HG03066 (cell line): ENCODE results near the gene SLC2A1.

Source experiments
- ATAC-seq: cut with Tn5 transposase; IDR thresholded peaks from one replicate; pipeline ENCODE4 v1.9.1; 2021; ENCODE audit warnings: low read depth; ENCODE audit not compliant: unreplicated experiment

The SLC2A1 gene

GRCh38 chr1:42944246-42944928 is 14.3 kb downstream of the SLC2A1 start:
- no peak for ATAC-seq

DNA sequence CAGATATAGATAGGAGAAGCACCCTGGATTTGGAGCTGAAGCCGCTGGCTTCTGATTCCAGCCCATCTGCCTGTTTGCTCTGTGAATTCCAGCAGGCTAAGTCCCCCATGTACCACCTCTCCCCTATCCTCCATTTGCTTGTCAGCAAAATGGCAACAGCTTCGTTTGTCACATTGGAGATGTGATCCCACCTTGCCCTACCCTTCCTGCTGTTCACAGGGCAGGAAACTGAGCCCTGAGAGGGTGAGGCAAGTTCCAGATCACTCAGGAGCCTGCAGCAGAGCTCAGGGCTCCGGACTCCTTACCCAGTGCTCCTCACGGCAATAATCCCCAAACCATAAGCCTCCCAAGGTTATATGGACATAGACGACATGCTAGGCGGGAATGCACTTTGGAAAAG is 14.9 kb downstream of the SLC2A1 start:
- ATAC-seq: no peak

DNA sequence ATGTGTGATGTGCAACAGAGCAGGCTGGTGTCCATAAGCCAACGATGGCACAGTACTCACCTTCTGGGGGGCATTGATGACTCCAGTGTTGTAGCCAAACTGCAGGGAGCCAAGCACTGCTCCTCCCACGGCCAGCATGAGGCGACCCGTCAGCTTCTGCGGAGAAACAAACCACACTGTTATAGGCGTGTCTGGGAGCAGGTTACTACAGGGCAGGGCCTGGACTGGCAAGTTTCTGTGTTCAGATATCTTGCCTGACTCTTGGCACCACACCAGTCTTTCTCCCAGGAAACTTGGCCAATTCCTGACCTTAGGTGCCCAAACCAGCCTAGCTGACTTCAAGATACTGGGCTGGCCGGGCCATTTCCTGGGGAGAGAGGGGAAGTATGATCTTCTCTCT is 15.5 kb downstream of the SLC2A1 start:
- no peak for ATAC-seq

GRCh38 chr1:42942444-42942843 is 16.2 kb downstream of the SLC2A1 start:
- no peak for ATAC-seq

- no peak for ATAC-seq
Measured at GRCh38 chr1:42941640-42942330, 16.9 kb downstream of the SLC2A1 start.

DNA sequence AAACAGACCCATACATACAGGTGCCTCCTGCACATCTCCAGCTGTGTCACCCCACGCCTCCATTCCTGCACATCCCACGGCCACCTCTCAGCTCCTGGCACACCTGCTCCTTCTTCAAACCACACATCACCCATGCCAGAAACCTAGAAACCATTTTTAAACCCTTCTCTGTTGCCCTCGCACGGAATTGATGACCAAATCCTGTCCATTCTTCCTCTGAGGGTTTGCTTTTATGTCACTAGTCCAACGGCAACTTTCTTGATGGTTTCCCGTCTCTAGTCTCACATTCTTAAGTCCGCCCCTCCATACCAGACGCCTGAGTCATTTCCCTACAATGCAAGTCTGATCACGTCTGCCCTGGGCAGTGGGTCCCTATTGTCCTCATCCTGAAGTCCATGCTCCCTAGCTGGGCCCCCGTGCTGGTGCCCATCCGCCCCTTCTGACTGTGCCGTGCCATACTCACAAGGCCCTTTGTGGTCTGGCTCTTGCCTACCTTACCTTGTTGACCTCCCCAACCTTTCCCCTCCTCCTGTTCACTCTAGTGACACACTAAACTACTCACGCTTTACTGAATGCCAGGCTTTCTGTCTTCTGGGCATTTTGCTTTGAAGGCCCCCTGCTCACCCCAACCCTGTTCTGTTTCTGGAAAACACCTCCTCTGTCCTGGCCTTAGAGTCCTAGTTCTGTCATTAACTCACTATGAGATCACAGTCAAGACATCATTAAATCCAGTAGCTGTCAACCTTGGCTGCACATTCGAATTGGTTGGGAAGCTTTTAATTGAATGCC is 17.6 kb downstream of the SLC2A1 start:
- no peak for ATAC-seq

DNA sequence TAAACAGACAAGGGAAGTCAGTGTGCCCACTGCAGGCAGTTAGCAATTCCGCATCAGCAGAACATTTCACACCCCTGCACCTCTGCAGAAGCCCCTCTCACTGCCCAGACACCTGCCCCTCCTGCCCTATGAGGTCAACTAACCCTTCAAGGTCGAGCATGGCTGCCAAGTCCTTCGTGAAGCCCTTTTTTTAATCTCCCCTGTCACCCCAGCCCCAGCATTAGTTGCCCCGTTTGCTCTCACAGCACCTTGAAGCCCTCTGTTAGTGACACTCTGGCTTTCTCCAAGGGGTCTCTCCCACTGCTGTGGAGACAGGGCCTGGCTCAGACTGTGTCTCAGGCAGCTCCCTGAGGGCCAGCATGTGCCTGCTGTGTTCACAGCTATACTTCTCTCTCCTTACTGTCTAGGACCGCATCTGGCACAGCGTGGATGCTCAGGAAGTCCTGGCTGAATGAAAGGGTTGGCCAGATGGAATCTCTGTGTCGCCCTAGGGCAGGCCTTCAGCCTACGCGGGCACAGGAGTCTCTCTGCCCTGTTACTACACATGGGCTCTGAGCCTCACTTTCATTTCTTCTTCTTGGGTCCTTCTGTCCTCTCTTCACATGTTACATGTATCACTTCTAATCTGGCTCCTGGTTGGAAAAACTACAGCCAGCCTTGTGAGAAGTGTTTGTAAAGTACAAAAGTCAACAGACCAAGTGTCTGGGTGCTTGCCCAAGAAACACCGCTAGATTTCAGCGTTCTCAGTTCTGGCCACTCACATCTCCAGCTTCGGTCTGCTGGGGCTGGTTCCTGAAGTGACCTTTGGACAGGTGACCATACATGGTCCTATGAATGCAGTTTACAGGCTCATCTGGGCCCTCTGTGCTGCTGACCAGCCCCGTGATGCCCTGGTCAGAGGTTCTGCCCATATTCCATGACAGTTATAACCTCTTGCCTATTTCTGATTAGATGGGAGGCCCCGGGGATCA is 19.7 kb downstream of the SLC2A1 start:
- ATAC-seq: no peak

DNA sequence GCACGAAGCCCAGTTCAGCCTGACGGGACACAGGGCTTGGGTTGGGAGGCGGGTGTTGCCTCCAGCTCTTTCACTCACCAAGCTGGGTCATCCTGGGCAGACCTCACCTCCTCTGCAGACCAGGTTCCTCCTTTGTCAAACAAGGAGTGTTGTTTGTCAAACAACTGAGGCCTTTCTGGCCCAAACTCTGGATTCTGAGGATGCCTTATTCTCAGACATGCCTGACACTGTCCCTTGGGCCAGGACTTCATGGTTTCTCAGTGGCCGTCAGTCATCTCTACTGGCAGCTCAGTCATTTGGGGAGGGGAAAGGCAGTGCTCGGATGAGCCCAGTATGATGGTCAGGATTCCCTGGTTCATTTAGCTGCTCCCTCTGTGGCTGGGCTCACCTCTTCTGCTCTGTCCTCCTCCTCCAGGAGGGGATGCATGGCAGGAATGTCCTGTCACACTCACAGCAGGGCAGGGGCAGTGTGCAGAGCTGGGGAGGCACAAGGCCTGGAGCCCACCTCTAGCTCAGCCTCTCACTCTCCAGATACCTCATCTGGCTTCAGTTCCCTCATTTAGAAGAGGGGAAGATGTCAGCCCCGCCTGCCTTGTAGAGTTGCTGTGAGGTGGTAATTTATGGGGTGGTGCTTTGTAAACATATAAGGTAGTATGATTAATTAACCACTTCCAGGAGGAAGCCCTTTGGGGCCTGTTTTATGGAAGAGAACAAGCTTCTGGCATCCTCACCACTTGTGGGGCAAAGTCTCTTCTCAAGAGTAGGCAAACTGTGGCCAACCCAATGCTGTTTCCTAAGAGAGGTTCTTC is 20.6 kb downstream of the SLC2A1 start:
- no peak for ATAC-seq

DNA sequence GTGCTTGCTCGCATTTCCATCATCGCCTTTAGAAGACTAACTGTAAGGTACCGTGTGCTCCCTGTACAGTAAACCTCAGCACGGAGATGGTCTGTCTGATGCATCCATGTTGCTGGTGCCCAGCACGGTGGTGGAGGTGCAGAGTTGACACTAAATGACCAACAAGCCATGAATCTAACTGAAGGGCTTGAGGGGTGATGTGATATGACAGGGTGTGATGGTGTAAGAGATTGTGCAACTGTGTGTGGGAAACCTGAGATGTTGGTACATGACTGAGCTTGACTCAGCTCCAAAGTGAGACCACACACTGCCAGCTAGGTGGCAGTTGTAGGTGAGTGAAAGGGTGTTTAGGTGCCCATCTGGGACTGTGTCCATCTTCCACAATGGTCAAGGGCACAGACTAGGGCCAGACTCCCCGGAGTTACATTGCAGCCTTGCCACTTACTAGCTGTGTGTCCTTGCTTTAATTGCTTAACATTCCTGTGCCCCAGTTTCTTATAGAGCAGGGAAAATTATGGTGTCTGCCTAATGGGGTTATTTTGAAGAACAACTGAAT is 21.4 kb downstream of the SLC2A1 start:
- no peak for ATAC-seq

DNA sequence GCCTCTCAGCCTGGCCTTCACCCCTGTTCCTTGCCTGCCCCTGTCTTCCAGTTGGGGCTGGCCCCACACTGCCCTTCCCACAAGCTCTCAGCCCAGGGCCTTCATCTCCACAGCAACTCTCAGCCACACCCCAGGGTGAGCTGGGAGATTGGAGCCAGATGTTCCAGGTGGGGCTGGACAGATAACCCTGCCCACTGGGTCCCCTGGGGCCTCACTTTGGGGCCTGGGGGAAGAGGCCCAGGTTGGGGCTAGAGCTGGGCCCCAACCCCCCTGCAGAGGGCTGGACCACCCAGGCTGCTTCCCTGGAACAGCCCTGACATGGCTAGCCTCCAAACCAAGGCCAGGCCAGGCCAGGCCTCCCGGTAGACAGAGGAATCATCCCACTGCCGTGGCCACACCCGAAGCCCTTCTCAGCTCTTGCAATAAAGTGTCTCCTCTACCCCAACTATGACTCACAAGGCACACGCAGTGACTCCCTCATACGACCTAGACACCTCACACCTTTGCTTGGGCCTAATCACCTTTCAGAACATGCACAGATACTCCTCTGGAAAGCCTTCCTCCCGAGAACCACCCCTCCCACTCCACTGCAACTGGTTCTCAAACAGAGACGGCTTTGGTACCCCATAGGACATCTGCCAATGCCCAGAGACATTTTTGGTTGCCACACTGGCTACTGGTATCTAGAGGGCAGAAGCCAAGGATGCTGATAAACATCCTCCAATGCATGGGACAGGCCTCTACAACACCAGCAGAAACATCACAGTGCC is 22.2 kb downstream of the SLC2A1 start:
- ATAC-seq: no peak

DNA sequence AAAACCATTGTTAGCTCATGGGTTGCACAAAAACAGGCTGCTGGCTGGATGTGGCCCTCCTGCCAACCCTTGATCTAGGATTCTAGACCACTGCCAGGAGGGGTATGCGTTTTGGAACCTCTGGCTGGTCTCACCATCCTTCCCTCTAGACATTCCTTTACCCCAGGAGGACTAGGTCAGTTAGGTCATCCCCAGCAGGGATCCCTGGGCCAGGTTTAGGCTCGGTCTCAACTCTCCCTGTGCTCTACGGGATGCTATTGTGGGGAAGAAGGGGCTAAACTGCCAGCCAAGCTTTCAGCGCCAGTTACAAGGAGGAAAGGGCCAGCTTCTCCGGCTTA is 22.7 kb downstream of the SLC2A1 start:
- no peak for ATAC-seq

GRCh38 chr1:42935313-42935895 is 23.3 kb downstream of the SLC2A1 start:
- no peak for ATAC-seq

DNA sequence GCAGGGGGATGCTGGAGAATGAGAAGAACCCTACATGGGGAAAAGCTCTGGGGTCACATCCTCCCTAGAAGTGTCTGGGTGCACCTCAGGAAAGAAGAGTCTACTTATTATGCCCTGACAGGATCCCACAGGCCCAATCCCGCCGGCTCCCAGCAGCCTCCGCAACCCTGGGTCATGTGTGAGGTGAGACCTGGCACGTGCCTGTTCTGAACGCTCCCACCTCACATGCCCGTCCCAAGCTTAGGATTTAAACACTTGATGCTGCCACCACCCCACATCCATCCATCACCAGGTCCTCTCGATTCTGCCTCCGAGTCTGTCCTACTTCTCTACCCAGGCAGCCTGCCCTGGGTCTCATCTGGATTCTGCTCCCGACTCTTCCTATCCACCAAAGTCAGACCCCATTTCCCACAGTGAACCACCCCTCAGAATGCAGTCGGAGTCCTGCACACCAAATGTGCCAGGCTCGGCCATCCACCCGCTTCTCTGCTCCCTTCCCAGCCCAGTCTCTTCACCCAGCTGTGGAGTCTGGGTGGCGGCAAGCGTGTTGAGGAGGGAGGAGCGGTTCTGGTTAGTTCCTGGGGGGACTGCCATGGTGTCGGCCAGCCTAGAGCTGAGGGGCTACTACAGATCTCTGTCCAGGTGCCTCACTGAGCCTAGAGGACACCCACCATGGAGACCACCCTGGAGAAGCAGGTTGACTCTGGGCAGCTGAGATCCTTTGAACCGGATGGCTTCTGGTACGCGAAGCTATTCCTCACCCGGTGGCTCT is 23.9 kb downstream of the SLC2A1 start:
- no peak for ATAC-seq

DNA sequence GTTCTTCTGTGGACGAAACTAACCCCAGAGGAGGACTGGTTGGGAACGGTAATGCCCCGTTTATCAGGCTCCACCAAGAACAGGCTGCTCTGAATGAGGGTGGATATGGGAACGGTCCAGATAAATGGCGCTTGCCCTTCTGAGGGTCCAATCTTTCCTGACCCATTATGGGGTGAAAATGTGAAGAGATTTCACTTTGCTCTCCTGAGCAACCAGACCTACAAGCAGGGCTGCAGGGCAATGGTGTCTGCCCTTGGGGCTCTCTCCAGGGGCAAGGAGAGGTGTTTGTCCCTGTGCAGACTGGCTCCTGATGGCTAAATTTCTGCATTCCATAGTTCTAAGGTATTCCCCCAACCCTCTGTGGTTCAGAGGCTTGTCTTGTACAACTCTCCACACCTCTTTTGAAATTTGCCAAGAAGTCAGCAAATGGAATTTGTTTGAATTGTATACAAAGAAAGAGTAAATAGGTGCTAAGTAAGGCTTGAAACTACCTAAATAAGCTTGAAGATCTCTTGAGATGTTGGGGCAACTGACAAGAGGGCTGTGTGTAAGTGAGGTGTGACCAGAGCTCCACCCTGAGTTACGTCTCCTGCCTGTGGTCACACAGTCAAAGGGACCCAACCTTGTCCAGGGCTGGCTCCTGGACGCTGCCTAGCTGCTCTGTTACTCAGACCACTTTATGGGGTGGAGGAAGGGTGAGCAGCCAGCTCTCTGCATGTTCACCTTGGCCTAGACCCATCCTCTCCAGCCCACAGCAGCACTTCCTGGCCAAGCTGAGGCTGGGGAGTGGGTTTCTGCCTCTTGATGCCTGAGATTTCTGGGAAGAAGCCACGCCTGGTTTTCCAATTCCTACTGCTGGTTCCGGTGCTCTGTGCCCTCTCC is 24.8 kb downstream of the SLC2A1 start:
- no peak for ATAC-seq

GRCh38 chr1:42933060-42933586 is 25.5 kb downstream of the SLC2A1 start:
- no peak for ATAC-seq

DNA sequence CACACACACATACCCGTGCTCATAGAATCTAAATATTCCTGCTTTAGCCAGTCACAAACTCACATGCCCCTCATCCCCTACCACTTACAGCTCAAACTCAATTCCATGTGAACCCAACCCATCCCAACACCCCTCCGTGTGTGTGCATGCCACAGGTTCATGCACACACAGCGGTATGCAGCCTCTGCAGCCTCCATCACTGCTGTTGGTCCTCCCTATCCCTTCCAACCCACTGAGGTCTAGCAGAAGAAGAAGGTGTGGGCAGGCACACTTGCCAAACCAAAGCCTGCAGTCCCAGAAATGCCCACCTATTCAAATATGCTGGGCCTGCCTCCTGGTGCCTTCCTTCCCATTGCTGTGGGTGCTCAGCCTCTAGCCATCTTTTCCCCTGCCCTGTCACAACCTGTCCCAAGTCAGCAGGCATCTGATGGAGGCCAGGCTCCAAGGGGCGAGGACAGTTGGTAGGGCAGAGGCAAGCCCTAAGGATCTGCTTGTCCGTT is 26.2 kb downstream of the SLC2A1 start:
- ATAC-seq: no peak
